ENCODE data around the gene TDP1. TPM values are rescaled to one million over a fixed set of nuclear protein-coding genes. Genes with fewer than 3 reads are reported as not detected.

The TDP1 gene
- total RNA-seq, 1 donor from 2014 or later = 7.9 TPM

DNA sequence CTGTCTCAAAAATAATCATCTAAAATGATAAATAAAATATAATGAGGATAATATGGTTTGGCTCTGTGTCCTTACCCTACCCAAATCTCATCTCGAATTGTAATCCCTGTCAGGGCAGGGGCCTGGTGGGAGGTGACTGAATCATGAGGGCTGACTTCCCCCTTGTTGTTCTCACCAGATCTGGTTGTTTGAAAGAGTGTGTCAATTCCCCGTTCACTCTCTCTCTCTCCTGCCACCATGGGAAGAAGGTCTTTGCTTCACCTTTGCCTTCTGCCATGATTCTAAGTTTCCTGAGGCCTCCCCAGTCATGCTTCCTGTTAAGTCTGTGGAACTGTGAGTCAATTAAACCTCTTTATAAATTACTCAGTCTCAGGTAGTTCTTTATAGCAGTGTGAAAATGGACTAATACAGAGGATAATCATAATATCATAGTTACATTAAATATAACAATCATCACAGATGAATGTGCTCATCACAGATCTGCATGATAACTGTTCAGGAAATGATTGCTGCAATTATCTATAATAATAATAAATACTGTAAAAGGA lies 13.8 kb upstream of the TDP1 start:
- DNase-seq (ENCODE audit: low read depth in 2 of 2) = peak in 1 of 2 donors; percentile 50

DNA sequence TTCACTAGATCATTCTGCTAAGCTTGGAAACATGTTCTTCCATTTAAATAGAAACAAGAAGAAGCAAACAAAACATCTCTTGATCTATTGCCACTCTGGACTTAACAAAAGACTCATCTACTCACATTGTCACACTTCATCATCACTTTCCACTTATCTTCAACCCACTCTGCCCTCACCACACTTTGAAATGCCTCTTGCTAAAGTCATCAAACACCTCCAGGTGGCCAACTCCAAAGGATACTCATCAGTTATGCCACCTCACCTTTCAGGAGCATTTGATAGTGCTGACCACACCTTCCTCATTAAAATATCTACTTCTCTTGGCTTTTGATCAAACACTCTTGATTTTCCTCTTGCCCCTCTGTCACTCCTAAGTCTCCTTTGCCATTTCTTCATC lies 8.4 kb upstream of the TDP1 start:
- no peak for DNase-seq (ENCODE audit: low read depth in 2 of 2)

GRCh38 chr14:89952576-89952975 lies 3.2 kb upstream of the TDP1 start:
- DNase-seq (ENCODE audit: low read depth in 2 of 2) = no peak

DNA sequence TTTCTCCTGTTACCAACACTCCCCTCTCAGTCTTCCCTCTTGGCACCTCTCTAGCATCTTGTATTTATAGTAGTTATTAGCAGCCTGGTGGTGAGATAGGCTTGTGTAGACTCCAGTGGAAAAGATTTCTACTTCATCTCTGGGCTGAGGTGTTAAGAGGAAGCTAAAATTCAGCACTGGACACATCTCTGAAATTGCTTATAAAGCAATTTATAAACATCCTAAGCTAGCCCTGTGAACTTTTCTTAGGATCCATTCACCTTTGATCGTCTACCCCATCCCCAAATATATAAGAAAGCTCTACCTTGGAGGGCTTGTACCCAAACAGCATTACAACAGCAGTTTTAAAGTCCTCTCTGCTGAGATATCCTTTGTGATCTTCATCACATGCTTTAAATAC lies 2.1 kb upstream of the TDP1 start:
- no peak for DNase-seq (ENCODE audit: low read depth in 2 of 2)

GRCh38 chr14:89954070-89955021 lies 1.4 kb upstream of the TDP1 start, which contains the start of gene EFCAB11:
Gene EFCAB11 (minus strand): TSS chr14:89954730. CDS start chr14:89954660, 70 bp downstream.
- DNase-seq (ENCODE audit: low read depth in 2 of 2) = peak; percentile 99

- no peak for DNase-seq (ENCODE audit: low read depth in 2 of 2)
Measured at GRCh38 chr14:89955022-89955744, 544 bp upstream of the TDP1 start.

- no peak for DNase-seq (ENCODE audit: low read depth in 2 of 2)
Measured at GRCh38 chr14:89956661-89957009, 908 bp downstream of the TDP1 start.

- no peak for DNase-seq (ENCODE audit: low read depth in 2 of 2)
Measured at GRCh38 chr14:89957376-89957775, 1.6 kb downstream of the TDP1 start.

GRCh38 chr14:89957791-89958190 lies 2.1 kb downstream of the TDP1 start:
- no peak for DNase-seq (ENCODE audit: low read depth in 2 of 2)

GRCh38 chr14:89958966-89959365 lies 3.2 kb downstream of the TDP1 start:
- peak; percentile 70 to 83 for DNase-seq (ENCODE audit: low read depth in 2 of 2)

- no peak for DNase-seq (ENCODE audit: low read depth in 2 of 2)
Measured at GRCh38 chr14:89959853-89960445, 4.2 kb downstream of the TDP1 start.

DNA sequence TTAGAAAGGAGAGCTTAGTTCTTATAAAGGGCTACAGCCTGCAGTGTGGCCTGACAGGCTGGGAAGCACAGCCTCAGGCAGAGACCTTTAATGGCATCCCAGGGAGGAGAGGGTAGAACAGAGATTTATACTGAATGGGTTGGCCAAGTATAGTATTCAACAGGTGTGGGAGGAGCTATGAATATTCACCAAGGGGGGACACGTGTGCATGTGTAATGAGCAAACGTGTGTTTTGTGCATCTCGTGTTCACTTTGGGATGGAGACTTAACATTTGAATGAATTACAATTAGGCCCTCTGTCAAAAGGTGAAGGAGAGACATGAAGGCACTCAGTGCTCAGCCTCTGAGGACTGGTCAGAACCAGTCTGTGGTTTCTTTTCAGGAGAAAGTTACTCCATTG lies 5.2 kb downstream of the TDP1 start:
- no peak for DNase-seq (ENCODE audit: low read depth in 2 of 2)

- no peak for DNase-seq (ENCODE audit: low read depth in 2 of 2)
Measured at GRCh38 chr14:89963288-89963978, 7.7 kb downstream of the TDP1 start.

DNA sequence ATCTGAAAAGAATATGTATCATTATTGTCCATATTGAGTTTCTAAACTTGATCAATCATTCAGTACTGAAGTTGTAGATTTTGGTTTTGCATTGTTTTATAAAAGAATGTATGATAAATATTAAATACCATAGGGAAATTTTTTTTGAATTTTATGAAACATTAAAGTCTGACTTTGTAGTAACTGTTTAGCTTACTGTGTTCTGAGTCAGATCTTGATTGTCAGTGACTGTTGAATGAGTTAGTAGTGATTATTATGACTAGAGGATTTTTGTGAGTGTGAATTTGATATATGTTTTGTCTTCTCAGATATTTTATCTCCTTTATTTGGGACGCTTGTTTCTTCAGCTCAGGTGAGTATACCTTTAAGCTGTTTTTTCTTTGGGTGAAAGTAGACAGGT lies 10.1 kb downstream of the TDP1 start:
- DNase-seq (ENCODE audit: low read depth in 2 of 2) = no peak

DNA sequence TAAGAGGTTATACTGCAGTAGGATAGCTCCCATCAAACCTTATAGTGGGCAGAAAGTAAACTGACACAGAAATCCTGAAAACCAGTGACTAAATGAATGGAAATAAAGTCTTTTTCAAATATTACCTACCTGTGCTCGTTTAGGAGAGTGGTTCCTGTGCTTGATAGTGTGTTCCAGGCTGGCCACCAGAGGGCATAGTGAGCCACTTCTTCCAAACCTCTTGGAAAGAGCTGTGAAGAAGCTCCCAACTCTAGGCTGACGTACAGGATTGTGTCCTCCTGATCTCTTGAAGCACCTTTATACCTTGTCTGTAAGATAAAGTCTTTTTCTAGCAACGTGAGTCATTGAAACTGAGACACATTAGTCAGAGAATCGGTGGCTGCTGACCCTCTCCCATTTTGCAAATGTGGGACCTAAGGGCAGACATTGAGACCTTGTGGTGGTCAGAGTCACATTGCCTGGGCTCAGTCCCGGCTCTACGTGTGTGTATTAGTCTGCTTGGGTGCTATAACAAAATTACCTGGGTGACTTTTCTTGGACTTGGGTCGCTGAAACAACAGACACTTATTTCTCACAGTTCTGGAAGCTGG lies 17.6 kb downstream of the TDP1 start:
- DNase-seq (ENCODE audit: low read depth in 2 of 2) = peak; percentile 79

GRCh38 chr14:89977668-89978067 lies 21.9 kb downstream of the TDP1 start:
- no peak for DNase-seq (ENCODE audit: low read depth in 2 of 2)

DNA sequence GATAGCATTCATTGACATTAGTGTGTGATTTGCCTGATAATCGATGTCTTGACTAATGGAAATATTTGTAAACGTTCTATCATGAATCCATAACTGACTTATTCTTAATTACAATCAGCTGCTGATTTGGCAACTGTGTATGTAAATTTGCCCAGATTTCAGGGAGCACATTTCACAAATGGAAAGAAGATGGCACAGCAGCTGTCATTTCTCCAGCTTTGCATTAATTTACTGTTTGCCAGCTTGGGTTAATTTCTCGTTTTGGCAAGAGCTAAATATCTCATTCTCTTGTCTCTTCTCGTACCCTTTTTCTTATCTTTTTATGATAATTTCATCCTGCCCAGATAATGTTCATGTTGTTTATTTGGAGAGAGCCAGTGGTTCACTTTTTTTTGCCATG lies 22.9 kb downstream of the TDP1 start:
- no peak for DNase-seq (ENCODE audit: low read depth in 2 of 2)

- no peak for DNase-seq (ENCODE audit: low read depth in 2 of 2)
Measured at GRCh38 chr14:89983375-89983774, 27.6 kb downstream of the TDP1 start.

DNA sequence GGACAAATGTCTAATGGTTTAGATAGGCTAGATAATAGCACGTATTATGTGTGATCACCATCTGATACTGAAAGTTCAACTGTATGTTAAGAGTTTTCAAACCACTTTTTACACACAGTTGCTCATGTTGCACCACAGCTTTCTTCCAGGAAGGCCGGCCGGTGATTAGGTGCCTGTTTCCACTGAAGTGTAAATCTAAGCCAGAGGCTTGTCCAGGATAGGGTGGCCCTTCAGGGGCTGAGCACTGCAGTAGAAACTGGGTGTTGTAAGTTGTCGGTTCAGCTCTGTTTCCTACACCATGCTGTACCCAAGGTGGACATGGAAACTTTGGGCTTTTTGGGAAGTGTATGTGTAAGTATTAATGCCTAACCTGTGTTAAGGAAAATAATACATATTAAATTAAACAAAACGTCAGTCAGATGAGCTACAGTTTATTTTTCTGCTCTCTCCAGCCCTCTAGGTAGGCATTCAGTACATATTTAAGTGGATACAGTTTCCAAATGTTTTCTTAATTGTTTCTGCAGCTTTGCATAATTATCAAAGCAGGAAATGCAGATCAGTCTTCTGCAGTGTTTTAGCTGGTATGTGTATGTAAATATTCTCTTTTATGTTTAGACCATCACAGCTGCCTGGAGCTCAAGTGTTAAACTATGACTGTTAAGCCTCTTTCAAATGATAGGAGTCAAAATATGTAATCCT lies 30.9 kb downstream of the TDP1 start:
- no peak for DNase-seq (ENCODE audit: low read depth in 2 of 2)

GRCh38 chr14:89987161-89987475 lies 31.4 kb downstream of the TDP1 start:
- no peak for DNase-seq (ENCODE audit: low read depth in 2 of 2)

DNA sequence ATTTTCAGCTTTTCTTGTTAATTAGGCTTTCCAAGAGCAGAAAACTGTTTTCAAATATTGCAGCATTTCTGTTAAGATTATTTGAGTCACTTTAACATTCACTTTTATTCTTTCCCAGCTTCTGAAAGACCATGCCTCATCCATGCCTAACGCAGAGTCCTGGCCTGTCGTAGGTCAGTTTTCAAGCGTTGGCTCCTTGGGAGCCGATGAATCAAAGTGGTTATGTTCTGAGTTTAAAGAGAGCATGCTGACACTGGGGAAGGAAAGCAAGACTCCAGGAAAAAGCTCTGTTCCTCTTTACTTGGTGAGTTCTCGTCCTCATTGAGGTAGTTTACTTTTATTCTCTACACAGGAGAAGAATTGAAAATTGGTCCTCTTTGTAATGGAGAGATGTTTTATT lies 33.1 kb downstream of the TDP1 start:
- DNase-seq (ENCODE audit: low read depth in 2 of 2) = no peak
